Measurements from ENCODE around the gene ZNF408.

GRCh38 chr11:46719048-46719542, 18.3 kb downstream of the ZNF408 start, which contains the start of gene F2:
- no peak for TF ChIP-seq CTCF (IDR thresholded peaks at IDR 0.05; ENCODE audit: poor library complexity)
- no peak for TF ChIP-seq EZH2 (IDR thresholded peaks at IDR 0.05; ENCODE audit: borderline replicate concordance)
- TF ChIP-seq EZH2phosphoT487 (IDR thresholded peaks at IDR 0.05; ENCODE audit: low read depth, severe bottlenecking, unreplicated experiment): no peak
